HFFc6 (cell line): ENCODE data around the gene COL7A1. TPM values are rescaled to one million over a fixed set of nuclear protein-coding genes. Genes with fewer than 3 reads are reported as not detected.
A peak's percentile ranks its signal among the peaks of the same experiment; 100 is the strongest.
"Not testable (repeated sequence)": the region's sequence is repeated elsewhere in the genome, so short reads cannot be mapped to it uniquely, and the experiment has no call there.

ENCODE experiments used
- DNase-seq: peaks from one replicate; pipeline ENCODE4 v3.0.0-alpha.2; 2018
- H3K27ac Mint-ChIP-seq: 2 replicates; pipeline ENCODE4 v1.8.0; 2020; ENCODE audit warnings: mild to moderate bottlenecking, mixed read lengths
- H3K27me3 Mint-ChIP-seq: 2 replicates; pipeline ENCODE4 v1.8.0; 2021; ENCODE audit warnings: mild to moderate bottlenecking, moderate library complexity, mixed read lengths; ENCODE audit not compliant: insufficient read depth
- H3K36me3 Mint-ChIP-seq: 2 replicates; pipeline ENCODE4 v1.8.0; 2021; ENCODE audit warnings: low read depth, mixed read lengths
- H3K4me1 Mint-ChIP-seq: 2 replicates; pipeline ENCODE4 v1.8.0; 2020; ENCODE audit warnings: low read depth, mixed read lengths
- H3K4me3 Mint-ChIP-seq: 2 replicates; pipeline ENCODE4 v1.8.0; 2020; ENCODE audit warnings: mild to moderate bottlenecking, moderate library complexity, mixed read lengths
- H3K9me3 Mint-ChIP-seq: 2 replicates; pipeline ENCODE4 v1.8.0; 2020; ENCODE audit warnings: mild to moderate bottlenecking, mixed read lengths
- total RNA-seq, 6 experiments: library from RNA; stranded (reverse); fragmentation: NEBNext Ultra II Directional; extraction: Animal tissue kit (Norgen Biotek cat#: 25700); gene quantifications; 2 replicates in 1 of 6; 3 replicates in 5 of 6; pipeline ENCODE4 v1.2.3, GENCODE V29; 2021
- TF ChIP-seq, protein P1 (sequence below): fragments of 200-600 bp; sonication (generic); IDR thresholded peaks from 2 replicates; pipeline ENCODE4 v1.5.0; 2021; ENCODE audit warnings: antibody characterized with exemption, mild to moderate bottlenecking

The COL7A1 gene
- total RNA-seq, 6 experiments from 2014 or later, result 74.9 to 113 (median 80.8) TPM

DNA sequence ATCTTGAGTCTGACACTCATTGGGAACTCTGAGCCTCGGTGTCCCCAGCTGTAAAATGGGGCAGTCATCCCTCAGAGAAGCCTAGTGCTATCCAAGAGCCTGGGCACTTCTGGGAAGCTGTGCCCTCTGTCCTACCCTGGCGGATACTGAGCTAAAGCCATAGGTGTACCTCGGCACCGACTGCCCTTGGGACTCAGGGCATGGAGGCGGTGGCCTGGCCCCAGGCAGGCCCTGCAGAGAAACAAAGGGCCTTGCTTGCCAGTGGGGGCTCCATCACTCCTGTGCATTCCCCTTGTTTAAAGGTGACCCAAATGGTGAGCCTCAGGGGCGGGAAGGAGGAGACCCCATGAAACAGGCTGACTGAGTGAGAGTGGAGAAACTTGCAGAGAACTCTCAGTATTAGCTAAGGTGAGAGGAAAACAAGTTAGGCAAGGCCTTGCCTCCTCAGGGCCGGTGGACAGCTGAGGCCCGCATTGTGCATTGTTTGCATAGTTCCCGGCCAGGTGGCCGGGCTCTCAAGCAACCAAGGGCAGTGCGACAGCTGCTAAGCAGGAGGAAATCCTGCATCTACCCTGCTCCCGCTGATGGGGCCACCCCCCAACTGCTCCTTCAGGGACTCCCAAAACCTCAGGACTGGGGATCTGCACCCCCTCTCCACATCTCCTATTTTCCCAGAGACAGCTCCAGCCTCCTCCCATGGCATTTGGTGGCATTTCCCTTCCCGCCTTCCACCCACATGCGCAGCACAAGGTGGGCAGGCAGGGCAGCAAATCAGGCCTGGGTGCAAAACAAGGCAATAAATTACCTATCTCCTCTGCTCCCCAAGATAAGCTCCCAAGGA is 42.8 kb downstream of the COL7A1 start:
- H3K27ac Mint-ChIP-seq, result no peak overlapping the region
- H3K9me3 Mint-ChIP-seq, result no peaks in the 10 kb centered on the region
- no peak for DNase-seq
- peaks cover 5% of the 10 kb centered on the region for H3K27me3 Mint-ChIP-seq
- no peak overlapping the region for H3K4me3 Mint-ChIP-seq
- peaks cover 13% of the 10 kb centered on the region for H3K4me1 Mint-ChIP-seq
- no peaks in the 10 kb centered on the region for H3K36me3 Mint-ChIP-seq
- TF ChIP-seq, protein P1, sequence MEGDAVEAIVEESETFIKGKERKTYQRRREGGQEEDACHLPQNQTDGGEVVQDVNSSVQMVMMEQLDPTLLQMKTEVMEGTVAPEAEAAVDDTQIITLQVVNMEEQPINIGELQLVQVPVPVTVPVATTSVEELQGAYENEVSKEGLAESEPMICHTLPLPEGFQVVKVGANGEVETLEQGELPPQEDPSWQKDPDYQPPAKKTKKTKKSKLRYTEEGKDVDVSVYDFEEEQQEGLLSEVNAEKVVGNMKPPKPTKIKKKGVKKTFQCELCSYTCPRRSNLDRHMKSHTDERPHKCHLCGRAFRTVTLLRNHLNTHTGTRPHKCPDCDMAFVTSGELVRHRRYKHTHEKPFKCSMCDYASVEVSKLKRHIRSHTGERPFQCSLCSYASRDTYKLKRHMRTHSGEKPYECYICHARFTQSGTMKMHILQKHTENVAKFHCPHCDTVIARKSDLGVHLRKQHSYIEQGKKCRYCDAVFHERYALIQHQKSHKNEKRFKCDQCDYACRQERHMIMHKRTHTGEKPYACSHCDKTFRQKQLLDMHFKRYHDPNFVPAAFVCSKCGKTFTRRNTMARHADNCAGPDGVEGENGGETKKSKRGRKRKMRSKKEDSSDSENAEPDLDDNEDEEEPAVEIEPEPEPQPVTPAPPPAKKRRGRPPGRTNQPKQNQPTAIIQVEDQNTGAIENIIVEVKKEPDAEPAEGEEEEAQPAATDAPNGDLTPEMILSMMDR, result no peak

DNA sequence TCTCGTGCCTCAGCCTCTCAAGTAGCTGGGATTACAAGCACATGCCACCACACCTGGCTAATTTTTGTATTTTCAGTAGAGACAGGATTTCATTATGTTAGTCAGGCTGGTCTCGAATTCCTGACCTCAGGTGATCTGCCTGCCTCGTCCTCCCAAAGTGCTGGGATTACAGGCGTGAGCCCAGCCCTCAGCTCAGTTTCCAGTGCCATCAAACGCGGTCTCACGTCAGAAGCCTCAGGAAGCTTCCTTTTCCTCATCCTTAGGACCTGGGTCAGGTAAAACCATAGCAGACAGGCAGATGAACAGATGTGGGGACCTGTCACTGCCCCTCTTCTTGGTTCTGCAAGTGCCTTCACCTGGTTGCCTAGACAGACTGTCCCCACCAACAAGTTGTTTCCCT is 43.5 kb downstream of the COL7A1 start:
- not testable (repeated sequence) for H3K9me3 Mint-ChIP-seq, H3K36me3 Mint-ChIP-seq, H3K27ac Mint-ChIP-seq, H3K27me3 Mint-ChIP-seq, H3K4me3 Mint-ChIP-seq, DNase-seq
- H3K4me1 Mint-ChIP-seq, result peaks cover 13% of the 10 kb centered on the region

DNA sequence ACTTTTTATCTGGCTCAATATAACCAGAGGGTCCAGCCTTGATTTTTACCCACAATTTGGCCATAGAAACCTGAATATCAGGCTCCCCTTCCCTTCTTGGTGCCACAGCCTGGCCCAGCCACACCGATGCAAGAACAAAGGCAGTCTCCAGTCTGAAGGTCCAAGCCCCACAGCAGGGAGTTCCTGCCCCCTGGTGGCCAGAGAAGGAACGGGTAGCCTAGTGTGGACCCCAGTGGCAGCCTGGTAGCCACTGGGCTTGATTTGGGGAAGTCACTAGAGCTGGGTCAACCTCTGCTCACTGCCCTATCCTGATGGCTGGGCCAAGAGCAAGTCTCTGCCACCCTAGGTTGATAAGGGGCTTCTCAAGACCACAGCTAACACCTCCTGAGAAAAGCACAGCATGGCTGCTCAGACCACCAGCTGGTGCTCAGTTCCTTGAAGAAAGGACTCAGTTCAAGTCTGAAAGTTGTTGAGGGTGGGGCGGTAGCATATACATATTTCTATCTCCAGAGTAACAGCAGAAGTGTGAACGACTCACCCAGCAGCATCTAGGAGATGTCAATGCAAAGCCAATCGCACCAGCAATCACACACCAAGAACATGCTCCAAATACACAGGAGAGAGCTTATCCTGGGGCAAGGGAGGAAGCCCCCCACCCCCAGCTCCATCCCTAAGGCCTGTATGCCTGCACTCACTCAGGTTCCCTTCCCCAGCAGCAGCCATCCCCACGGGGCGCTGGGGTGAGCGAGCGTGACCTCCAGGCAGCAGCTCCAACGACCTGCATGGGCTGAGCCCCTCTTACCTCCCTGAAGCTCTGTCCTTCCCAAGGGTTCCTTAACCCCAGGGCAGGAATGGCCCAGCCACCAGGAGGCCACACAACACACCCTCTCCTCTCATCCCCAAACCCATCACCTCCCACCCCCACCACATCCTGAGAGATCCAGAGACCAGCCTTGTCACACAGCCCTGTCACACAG is 46.1 kb downstream of the COL7A1 start:
- Mint-ChIP-seq H3K27ac (peak overlapping the region; percentile 55), H3K36me3 (no peaks in the 10 kb centered on the region), H3K27me3 (peaks cover 2% of the 10 kb centered on the region; the same call in 1 of the 2 replicates), H3K4me3 (no peak overlapping the region), H3K9me3 (no peaks in the 10 kb centered on the region), H3K4me1 (no peaks in the 10 kb centered on the region)
- peak; percentile 69 for DNase-seq
- TF ChIP-seq, protein P1, result peak; percentile 97

DNA sequence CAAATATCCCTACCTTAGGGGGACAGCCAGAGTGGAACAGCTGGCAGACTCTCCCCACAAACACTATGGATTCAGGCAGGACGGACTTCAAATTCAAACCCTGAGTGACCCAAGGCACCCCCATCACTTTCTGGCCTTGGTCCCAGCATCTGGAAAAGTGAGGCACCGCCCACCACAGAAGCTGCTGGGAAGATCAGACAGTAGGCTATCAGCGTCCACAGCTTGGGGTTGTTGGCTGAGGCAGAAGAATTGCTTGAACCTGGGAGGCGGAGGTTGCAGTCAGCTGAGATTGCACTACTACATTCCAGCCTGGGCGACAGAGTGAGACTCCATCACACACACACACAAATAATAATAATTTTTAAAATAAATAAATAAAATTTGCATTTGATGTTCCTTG is 47.0 kb downstream of the COL7A1 start:
- TF ChIP-seq, protein P1, result no peak
- H3K4me3 Mint-ChIP-seq, result no peak overlapping the region
- H3K27me3 Mint-ChIP-seq, result peaks cover 2% of the 10 kb centered on the region; the same call in 1 of the 2 replicates
- H3K36me3 Mint-ChIP-seq, result no peaks in the 10 kb centered on the region
- no peak overlapping the region; the same call in 1 of the 2 replicates for H3K27ac Mint-ChIP-seq
- no peaks in the 10 kb centered on the region for H3K4me1 Mint-ChIP-seq
- no peak for DNase-seq
- H3K9me3 Mint-ChIP-seq, result no peaks in the 10 kb centered on the region

DNA sequence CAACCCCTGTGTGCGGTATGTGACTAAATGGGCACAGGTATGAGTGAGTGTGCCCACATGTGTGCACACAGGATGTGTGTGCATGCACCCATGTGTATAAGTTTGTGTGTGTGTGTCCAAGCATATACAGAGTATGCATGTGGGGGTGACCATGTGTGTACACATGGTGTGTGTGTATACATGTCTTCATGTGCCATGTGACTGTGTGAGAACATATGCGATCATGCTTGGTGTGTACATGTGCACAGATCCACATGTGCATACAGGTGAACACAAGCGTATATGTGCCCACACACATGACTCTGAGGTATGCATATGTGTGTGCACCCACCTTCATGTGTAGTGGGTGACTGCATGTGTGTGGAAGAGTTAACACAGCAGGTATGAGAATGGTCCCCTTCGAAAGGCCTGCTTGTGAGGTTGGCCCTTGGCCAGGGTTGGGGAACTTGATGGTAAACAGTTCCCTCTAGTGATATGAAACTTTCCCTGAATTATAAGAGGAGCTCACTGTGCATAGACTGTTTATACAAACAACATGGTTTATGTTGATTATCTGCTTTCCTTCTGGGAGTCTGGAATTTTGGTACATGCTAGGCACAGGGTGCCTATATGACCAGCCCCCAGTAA is 48.8 kb downstream of the COL7A1 start:
- Mint-ChIP-seq H3K27me3 (peaks cover 2% of the 10 kb centered on the region; the same call in 1 of the 2 replicates), H3K27ac (no peak overlapping the region), H3K4me3 (no peak overlapping the region), H3K36me3 (no peaks in the 10 kb centered on the region), H3K9me3 (no peaks in the 10 kb centered on the region), H3K4me1 (no peaks in the 10 kb centered on the region)
- DNase-seq, result no peak
- TF ChIP-seq, protein P1, result no peak
